Gastrocnemius medialis (tissue), 4 donors: ENCODE results near the gene FOXK1. TPM values are rescaled to one million over a fixed set of nuclear protein-coding genes. Genes with fewer than 3 reads are reported as not detected.

Experiments
- ATAC-seq, 2 donors: fragments of 150-250 bp; one replicate each; pipeline ENCODE4 v1.9.1; 2016
- DNase-seq, 2 donors: peaks; one replicate each; pipeline ENCODE4 v3.0.0-alpha.2; 2019
- H3K27ac ChIP-seq, 4 donors: fragments of 200-600 bp; sonication (generic); 1 replicate in 1 of 4; 2 replicates in 3 of 4; pipeline ENCODE4 v1.5.1; 2016 to 2018; ENCODE audit warnings: mild to moderate bottlenecking in 2 of 4, moderate library complexity in 1 of 4
- H3K27me3 ChIP-seq, 3 donors: fragments of 200-600 bp; sonication (generic) in 2 of 3; 1 replicate in 1 of 3; 2 replicates in 2 of 3; pipeline versions ENCODE4 v1.5.1 to v1.6.0; 2016 to 2019; ENCODE audit warnings: mild to moderate bottlenecking in 1 of 3, moderate library complexity in 1 of 3
- H3K36me3 ChIP-seq, 2 donors: fragments of 200-600 bp; sonication (generic) in 1 of 2; one replicate each; pipeline ENCODE4 v1.5.1; 2017 to 2018
- H3K4me1 ChIP-seq, 2 donors: fragments of 200-600 bp; sonication (generic) in 1 of 2; one replicate each; pipeline ENCODE4 v1.5.1; 2016 to 2017; ENCODE audit warnings: mild to moderate bottlenecking in 2 of 2
- H3K4me3 ChIP-seq, 4 donors: fragments of 200-600 bp; sonication (generic) in 3 of 4; 1 replicate in 1 of 4; 2 replicates in 3 of 4; pipeline ENCODE4 v1.5.1; 2016 to 2019; ENCODE audit warnings: mild to moderate bottlenecking in 2 of 4
- H3K9me3 ChIP-seq, 3 donors: fragments of 200-600 bp; sonication (generic) in 2 of 3; 1 replicate in 1 of 3; 2 replicates in 2 of 3; pipeline ENCODE4 v1.5.1; 2016 to 2019
- POLR2A ChIP-seq, 2 donors: fragments of 450-650 bp; IDR thresholded peaks; one replicate each; pipeline ENCODE4 v1.6.1; 2017; ENCODE audit warnings: antibody characterized with exemption in 2 of 2, mild to moderate bottlenecking in 2 of 2, moderate library complexity in 2 of 2
- in situ Hi-C, 4 donors: fragments of 200-750 bp; cut with MboI; loops; one replicate each; pipeline versions ENCODE4 v1.15.0 to v1.8.0; 2017; ENCODE audit warnings: low sequenced_read_pairs in 4 of 4
- intact Hi-C: fragments of 100-400 bp; cut with DNase I; formaldehyde crosslinking; loops from one replicate; pipeline ENCODE4 v1.15.1; 2023; ENCODE audit warnings: low total_unique reads
- total RNA-seq, 4 donors: library from RNA; depleted of rRNA; stranded (reverse); fragments of >200 nt; gene quantifications; one replicate each; pipeline versions ENCODE4 v1.1.0 to v1.2.3, GENCODE V29; 2016
- TF ChIP-seq, protein P1 (sequence below), 5 experiments: fragments of 450-650 bp in 3 of 5; fragments of 200-600 bp in 2 of 5; sonication (generic) in 2 of 5; IDR thresholded peaks in 4 of 5; conservative IDR thresholded peaks in 1 of 5; 1 replicate in 4 of 5; 2 replicates in 1 of 5; pipeline ENCODE4 v1.5.1; 2016 to 2019; ENCODE audit warnings: antibody characterized with exemption in 5 of 5, mild to moderate bottlenecking in 3 of 5, moderate library complexity in 3 of 5

FOXK1 gene
- total RNA-seq, 4 donors from 2014 or later = 9.8 to 43.6 (median 18.8) TPM

DNA sequence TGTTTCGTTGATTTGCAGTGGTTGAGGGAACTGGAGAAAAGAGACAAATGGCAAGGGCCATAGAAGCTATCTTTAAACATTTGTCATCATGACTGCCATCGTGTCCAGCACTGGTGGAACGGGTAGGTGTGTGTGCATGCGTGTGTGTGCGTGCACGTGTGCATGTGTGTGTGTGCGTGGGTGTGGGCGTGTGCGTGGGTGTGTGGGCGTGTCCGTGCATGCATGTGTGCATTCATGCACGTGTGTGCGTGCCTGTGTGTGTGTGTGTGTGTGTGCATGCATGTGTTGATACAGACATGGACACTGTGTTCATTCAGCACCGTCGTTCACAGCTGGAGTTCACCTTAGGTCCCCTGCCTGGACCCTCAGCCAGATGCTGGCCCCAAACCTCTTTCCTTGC, 55.2 kb downstream of the FOXK1 start:
- Histone ChIP-seq H3K27me3 (no peaks in the 10 kb centered on the region), H3K9me3 (no peaks in the 10 kb centered on the region), H3K36me3 (peaks cover 0 to 8% of the 10 kb centered on the region in 2 donors), H3K4me3 (no peak overlapping the region), H3K27ac (peak overlapping the region in 2 of 4 donors; percentile 89 to 91), H3K4me1 (peaks cover 42 to 55% of the 10 kb centered on the region in 2 donors)
- ATAC-seq (no peak), DNase-seq (no peak)
- in situ Hi-C loops = no loop called here
- TF ChIP-seq, protein P1, sequence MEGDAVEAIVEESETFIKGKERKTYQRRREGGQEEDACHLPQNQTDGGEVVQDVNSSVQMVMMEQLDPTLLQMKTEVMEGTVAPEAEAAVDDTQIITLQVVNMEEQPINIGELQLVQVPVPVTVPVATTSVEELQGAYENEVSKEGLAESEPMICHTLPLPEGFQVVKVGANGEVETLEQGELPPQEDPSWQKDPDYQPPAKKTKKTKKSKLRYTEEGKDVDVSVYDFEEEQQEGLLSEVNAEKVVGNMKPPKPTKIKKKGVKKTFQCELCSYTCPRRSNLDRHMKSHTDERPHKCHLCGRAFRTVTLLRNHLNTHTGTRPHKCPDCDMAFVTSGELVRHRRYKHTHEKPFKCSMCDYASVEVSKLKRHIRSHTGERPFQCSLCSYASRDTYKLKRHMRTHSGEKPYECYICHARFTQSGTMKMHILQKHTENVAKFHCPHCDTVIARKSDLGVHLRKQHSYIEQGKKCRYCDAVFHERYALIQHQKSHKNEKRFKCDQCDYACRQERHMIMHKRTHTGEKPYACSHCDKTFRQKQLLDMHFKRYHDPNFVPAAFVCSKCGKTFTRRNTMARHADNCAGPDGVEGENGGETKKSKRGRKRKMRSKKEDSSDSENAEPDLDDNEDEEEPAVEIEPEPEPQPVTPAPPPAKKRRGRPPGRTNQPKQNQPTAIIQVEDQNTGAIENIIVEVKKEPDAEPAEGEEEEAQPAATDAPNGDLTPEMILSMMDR (IDR thresholded peaks at IDR 0.05 in 4 of 5, conservative IDR thresholded peaks at IDR 0.05 in 1 of 5) = no peak
- no peak for TF ChIP-seq POLR2A (IDR thresholded peaks at IDR 0.05)
- intact Hi-C loops = loop anchor here (5.0 kb wide), 1 partner anchor 1975 kb away; no protein-coding TSS in a partner anchor

DNA sequence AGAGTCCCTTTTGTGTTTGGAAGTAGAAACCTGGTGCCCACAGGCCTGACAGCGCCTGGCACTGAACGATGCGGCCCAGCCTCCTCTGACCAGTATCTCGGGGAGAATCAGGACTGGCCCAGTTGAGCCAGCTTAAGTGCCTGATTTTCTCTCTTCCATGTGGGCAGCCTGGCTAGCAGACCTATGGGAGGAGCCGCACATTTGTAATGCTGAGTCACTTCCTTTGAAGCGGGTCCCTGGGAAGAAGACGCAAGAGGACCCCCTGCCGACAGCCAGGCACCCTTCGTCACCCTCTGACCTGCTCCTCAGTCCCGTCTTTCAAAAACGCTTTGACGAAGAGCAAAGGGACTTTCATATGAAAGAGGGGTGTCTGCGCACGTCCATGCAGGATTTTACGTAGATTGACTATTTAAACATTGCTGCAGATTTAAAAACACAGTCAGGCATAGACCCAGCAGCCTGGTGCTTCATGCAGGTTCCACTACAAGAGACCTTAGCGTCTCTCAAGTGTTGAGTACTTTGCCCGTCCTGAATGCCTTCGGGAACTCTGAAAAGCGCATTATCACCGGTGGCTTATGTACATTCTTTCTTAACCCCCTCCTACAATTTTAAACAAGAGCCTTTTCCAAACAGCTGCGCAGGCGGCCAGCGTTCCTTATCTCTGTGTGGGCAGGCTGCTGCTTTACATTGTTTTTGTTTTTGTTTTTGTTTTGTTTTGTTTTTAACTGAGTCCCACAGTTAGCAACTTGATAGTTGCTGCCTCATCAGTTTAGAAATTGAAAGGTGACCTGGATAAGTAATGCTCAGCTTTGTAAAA, 56.8 kb downstream of the FOXK1 start:
- H3K4me1 ChIP-seq = peaks cover 48 to 59% of the 10 kb centered on the region in 2 donors
- H3K9me3 ChIP-seq = no peaks in the 10 kb centered on the region
- peak; percentile 15 to 42 for ATAC-seq
- in situ Hi-C loops = no loop called here
- peak in 1 of 2 donors; percentile 57 for DNase-seq
- intact Hi-C loops = loop anchor here (1.0 to 5.0 kb wide), 3 partner anchors 24 to 1977 kb away; no protein-coding TSS in a partner anchor
- H3K4me3 ChIP-seq = peak overlapping the region; percentile 34 to 56 (median 47)
- TF ChIP-seq, protein P1 (IDR thresholded peaks at IDR 0.05 in 4 of 5, conservative IDR thresholded peaks at IDR 0.05 in 1 of 5) = no peak
- peak in 1 of 2 donors; percentile 13 for TF ChIP-seq POLR2A (IDR thresholded peaks at IDR 0.05)
- H3K27me3 ChIP-seq = no peaks in the 10 kb centered on the region
- H3K27ac ChIP-seq = peak overlapping the region; percentile 83 to 94 (median 92)
- H3K36me3 ChIP-seq = peaks cover 0 to 14% of the 10 kb centered on the region in 2 donors

DNA sequence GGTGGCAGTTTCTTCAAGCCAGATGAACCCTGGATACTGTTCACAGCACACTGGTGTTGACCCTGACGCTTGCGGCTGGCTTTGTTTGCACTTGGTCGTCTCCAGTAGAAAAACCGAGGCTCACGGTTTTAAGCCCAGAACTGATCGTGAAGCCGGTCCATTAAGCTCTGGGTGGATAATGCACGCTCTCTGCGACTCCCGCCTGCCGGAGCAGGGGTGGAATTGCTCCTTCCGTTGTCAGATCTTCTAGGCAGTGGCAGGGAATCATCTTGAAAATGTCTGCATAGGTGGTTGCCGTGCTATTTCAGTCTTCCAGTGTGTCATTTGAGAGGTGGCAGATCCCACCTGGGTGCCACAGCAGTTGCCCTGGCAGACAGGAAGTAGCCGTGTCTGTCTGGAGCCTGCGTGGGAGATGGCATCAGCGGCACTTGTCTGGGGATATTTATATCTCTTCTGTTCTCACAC, 57.5 kb downstream of the FOXK1 start:
- Histone ChIP-seq H3K36me3 (peaks cover 0 to 14% of the 10 kb centered on the region in 2 donors), H3K27ac (peak overlapping the region; percentile 83 to 94 (median 92)), H3K27me3 (no peaks in the 10 kb centered on the region), H3K9me3 (no peaks in the 10 kb centered on the region), H3K4me3 (peak overlapping the region; percentile 34 to 56 (median 47)), H3K4me1 (peaks cover 49 to 59% of the 10 kb centered on the region in 2 donors)
- ATAC-seq (peak; percentile 61 to 69), DNase-seq (peak; percentile 82 to 93)
- intact Hi-C loops (loop anchor here (1.0 to 5.0 kb wide), 3 partner anchors 24 to 1977 kb away; no protein-coding TSS in a partner anchor), in situ Hi-C loops (no loop called here)
- TF ChIP-seq, protein P1 (IDR thresholded peaks at IDR 0.05 in 4 of 5, conservative IDR thresholded peaks at IDR 0.05 in 1 of 5) = peak; percentile 43 to 55 (median 47)
- peak; percentile 35 to 67 for TF ChIP-seq POLR2A (IDR thresholded peaks at IDR 0.05)

DNA sequence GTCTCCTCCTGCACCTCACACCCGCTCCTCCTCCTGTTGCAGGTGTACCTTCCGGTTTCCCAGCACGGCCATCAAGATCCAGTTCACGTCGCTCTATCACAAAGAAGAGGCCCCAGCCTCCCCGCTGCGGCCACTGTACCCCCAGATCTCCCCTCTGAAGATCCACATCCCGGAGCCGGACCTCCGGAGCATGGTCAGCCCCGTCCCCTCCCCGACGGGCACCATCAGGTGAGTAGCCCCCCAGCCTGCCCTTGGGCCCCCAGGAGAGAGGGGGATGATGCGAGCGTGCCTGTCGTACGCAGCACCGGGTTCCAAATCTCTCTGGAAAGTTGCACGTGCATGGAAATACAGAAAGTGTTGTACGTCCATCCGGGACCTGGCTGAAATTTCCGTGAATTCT, 58.7 kb downstream of the FOXK1 start:
- H3K4me1 ChIP-seq = peaks cover 45 to 55% of the 10 kb centered on the region in 2 donors
- H3K27me3 ChIP-seq = no peaks in the 10 kb centered on the region
- ATAC-seq = no peak
- no peak for TF ChIP-seq POLR2A (IDR thresholded peaks at IDR 0.05)
- TF ChIP-seq, protein P1 (IDR thresholded peaks at IDR 0.05 in 4 of 5, conservative IDR thresholded peaks at IDR 0.05 in 1 of 5) = no peak
- peaks cover 0 to 14% of the 10 kb centered on the region in 2 donors for H3K36me3 ChIP-seq
- H3K27ac ChIP-seq = peak overlapping the region; percentile 83 to 94 (median 92)
- intact Hi-C loops (no loop called here), in situ Hi-C loops (loop anchor here in 3 of 4 donors (5.0 to 10.0 kb wide), 2 partner anchors 48 to 56 kb away; partner anchors contain the start of gene FOXK1 (in 2 of the 3))
- DNase-seq = no peak
- no peak overlapping the region for H3K4me3 ChIP-seq
- H3K9me3 ChIP-seq = no peaks in the 10 kb centered on the region
